GM18907 (cell line): Measurements from ENCODE around the gene MTAP.
A peak's percentile ranks its signal among the peaks of the same experiment; 100 is the strongest.

ENCODE experiments used
- ATAC-seq: cut with Tn5 transposase; IDR thresholded peaks from one replicate; pipeline ENCODE4 v1.9.1; 2021; ENCODE audit warnings: mild to moderate bottlenecking, moderate library complexity; ENCODE audit not compliant: unreplicated experiment

The MTAP gene

DNA sequence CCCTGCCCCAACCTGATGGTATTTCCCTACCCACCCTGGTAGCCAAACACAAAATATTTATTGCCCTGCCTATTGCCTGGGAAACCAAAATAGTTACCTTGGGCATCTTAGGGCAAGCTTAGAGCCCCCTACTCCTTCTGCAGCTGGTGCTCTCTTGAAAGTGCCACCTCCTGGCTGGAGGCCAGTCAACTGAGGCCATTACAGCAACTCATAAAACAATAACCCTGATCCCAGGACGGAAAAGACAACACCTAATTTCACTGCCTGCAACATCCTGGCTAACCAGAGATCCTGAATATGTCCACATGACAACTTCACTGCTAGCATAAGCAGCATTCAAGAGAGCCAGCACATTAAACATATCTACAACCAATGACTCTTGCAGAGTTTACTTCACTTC lies 38.7 kb downstream of the MTAP start:
- ATAC-seq = no peak

DNA sequence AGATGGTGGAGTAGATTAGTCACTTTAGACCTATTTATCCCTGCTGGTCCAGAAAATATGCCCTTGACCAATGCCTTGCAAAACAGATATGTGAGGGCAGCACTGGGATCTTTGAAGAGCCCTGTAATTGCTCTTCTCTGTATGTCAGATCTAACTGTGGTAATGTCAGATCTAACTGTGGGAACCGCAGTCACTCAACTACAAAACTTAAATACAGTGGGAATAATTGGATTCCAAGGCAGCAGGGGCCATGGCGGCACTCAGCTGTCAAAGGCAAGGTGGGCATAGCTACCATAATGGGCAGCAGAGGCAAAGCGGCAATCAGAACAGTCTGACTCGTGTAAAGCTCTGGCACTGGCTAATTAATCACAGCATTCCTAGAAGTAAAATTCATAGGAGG lies 46.2 kb downstream of the MTAP start:
- ATAC-seq = no peak

DNA sequence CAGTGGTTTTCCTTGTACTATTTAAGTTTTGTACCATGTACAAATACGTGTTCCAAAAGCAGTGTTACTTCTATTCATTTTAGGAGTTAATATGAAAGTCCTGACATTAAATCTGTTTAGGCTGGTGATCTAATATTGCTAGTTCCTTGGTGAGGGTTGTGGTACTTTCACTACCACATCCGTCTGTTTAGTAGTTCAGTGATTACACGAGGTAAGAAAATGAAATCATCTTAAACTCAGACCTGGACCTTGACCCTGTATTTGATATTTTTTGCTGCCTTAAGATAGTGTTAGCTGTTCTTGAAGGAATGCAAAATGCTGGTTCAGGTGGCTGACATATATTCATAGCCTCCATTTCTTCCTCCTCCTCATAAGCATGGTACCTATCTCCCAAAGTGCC lies 50.3 kb downstream of the MTAP start:
- ATAC-seq = peak; percentile 99

DNA sequence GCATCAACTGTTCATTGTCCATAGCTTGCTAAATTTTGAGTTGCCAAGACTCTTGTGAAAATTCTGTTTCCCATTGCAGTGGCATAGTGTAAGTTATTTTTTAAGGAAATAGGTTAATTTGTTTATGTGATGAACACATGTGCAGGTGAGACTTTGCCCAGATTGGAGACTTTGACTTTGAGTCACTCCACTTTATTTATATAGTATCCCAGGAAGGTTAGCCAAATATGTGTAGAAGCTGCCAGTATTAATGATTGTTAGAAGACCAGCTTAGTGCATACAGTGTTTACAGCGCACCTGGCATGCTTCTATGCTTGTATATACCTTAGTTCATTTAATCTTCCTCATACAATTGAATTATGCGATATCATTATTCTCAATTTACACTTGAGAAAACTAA lies 51.0 kb downstream of the MTAP start:
- no peak for ATAC-seq

DNA sequence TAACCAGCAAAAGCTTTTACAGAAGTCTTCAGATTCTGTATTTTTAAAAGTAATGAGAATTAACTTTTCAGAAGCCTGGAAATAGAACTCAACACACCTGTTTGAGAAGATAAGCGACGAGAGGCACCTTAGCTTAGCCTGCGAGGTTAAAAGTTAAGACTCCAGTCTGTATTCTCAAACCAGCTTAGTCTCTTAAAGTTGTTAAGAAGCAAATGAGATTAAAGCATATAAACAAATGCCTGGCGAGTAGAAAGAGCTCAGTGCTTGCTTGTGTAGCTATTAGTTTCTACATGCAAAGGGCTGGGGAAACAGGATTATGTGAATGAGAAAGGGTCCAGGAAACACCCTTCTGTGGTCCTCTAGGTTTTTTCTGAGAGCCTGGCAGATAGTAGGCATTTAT lies 51.7 kb downstream of the MTAP start:
- ATAC-seq = no peak

DNA sequence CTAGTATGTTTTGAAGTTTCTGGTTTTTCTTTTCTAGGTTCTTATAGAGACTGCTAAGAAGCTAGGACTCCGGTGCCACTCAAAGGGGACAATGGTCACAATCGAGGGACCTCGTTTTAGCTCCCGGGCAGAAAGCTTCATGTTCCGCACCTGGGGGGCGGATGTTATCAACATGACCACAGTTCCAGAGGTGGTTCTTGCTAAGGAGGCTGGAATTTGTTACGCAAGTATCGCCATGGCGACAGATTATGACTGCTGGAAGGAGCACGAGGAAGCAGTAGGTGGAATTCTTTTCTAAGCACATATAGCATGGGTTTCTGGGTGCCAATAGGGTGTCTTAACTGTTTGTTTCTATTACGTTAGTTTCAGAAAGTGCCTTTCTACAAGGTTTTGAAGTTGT lies 52.2 kb downstream of the MTAP start:
- ATAC-seq = no peak

DNA sequence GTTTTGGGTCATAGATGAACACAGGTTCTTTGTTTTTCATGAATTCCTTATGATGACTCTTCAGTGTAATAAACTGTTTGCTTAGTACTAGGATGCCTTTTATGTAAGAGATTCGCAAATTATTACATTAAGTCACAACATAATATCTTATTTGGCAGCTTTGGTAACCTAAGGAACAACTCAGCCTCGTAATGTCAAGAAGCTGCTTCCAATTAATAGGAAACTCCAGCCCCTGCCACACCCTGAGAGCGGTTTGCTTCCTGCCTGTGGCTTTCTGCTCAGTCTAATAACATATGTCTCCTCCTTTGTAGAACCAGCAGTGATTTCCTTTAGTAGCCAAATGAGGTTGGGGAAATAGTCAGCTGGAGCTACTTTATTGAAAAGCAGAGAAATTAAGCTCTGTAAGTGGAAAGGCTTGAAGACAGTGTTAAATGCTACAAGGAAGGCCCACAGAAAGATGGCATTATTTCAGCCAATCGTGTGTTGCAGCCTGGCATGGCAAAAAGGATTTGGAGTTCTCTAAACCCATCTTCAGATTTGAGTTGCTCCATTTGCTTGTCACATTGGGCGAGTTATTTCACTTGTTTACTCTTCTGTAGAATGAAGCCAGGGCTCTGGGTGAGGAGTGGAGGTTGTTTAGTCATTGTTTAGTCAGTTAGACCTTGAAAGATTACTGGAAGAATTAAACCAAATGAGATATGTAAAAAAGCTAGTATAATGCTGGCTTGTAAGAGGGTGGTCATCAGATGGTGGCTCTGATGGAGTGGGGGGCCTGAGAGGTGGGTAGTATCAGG lies 54.1 kb downstream of the MTAP start:
- ATAC-seq = no peak

DNA sequence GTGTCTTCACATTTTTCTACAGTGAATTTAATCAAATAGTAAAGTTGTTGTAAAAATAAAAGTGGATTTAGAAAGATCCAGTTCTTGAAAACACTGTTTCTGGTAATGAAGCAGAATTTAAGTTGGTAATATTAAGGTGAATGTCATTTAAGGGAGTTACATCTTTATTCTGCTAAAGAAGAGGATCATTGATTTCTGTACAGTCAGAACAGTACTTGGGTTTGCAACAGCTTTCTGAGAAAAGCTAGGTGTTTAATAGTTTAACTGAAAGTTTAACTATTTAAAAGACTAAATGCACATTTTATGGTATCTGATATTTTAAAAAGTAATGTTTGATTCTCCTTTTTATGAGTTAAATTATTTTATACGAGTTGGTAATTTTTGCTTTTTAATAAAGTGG lies 60.4 kb downstream of the MTAP start:
- no peak for ATAC-seq

DNA sequence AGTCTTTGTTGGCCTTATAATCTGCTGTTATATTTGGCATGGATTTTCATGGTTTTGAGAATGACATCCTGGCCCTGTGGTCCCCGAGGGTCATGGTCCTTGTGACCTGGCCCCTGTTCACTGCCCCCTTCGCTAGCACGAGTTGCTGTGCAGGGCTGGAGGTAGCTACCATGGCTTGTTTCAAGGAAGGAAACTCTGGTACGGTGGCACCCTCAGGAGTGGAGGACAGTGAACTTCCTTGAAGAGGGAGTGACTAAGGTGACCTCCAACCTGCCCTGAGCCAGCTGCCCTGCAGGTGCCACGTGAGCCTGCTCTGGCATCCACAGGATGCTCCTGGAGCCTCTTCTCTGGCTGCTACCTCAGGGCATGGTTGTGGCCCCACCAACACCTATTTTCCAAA lies 62.1 kb downstream of the MTAP start:
- no peak for ATAC-seq

DNA sequence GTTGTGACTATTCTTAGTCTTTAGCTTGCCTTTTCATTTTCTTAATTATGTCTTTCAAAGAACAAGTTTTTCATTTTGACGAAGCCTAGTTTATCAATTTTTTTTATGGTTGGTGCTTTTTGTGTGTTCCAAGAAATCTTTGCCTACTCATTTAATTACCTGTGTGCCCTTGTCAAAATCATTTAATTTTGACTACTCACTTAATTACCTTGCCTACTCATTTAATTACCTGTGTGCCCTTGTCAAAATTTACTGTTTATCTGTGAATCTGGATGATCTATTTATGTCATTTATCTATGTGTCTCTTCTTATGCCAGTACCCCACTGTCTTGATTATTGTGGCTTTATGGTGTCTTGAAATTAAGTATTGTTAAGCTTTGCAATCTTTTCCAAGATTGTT lies 63.9 kb downstream of the MTAP start:
- no peak for ATAC-seq

DNA sequence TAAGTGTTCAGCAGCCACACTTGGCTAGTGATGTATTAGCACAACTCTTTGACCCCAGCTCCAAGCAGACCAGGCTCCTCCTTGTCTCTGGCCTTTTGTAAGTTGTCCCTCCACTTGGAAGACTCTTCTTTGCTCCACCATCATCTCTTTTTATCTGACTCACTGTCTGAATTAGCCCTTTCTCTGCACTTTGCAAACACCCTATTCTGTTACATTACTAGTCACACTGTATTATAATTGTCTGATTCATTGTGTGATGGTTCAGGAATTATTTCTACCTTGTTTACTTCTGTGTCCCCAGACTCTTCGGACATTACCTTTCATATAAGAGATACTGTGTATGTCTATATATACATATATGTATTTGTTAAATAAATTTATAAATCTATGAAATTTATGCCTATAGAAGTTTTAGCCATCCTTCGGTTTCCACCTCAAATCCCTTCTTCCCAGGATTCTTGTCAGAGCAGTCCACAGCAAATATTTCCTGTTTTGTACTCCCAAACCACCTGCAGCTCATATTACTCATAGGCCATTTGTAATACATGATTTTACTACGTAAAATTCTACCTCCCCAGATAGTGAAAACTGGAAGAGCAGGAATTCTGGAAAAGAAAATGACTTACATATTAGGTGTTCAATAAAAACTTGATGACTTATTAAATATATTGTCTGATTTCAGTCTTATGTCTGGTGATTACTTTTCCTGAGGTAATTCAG lies 69.0 kb downstream of the MTAP start:
- no peak for ATAC-seq

DNA sequence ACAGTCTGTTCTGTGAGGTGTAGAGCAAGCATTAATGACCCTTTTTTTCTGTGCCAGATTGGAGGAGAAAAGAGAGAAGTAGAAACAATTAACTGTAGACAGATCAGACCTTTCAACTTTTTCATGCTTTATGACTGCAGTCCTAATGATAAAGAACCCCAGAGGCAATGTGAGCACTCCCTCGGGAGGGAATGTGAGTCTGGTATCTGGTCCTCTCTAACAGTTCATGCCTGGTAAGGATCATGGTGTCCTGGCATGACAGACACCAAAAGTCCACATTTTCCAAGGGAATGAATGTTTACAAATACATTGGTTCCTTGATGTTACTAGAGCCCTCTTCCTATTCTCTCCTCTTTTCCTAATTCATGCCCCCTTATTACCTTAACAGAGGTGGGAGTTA lies 70.3 kb downstream of the MTAP start:
- ATAC-seq = no peak

DNA sequence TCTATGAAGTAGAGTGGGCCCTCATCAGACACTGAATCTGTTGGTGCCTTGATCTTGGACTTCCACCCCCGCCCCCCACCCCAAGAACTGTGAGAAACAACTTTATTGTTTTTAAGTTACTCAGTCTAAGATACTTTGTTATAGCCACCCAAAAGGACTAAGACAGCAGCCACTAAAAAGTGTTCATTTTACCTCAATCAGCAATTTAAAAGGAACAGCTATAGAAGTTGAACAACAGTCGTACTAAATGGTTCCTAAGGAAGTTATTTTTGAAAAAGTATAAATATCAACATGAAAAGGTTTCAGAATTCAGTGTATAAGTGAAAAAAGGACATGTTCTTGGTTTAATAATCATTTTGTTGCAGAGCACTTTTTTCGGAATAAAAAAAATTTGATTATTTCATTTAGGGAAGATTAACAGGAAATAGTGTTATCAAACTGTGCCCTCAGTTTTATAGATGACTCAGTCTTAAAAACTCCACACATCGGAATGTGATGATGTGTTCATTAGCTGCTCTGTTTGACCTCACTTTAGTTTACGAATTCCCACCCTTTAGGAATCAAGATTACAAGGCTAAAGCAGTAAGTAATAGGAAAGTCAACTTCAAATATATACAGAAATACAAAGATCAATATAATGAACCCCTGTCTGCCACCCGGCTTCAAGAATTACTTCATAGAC lies 71.2 kb downstream of the MTAP start:
- no peak for ATAC-seq

DNA sequence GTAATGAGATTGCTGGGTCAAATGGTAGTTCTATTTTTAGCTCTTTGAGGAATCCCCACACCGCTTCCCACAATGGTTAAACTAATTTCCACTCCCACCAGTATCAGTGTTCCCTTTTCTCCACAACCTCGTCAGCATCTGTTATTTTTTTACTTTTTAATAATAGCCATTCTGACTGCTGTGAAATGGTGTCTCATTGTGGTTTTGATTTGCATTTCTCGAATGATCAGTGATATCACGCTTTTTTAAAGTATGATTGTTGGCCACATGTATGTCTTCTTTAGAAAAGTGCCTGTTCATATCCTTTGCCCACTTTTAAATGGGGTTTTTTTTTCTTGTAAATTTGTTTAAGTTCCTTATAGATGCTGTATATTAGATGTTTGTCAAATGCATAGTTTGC lies 73.5 kb downstream of the MTAP start:
- ATAC-seq = no peak

DNA sequence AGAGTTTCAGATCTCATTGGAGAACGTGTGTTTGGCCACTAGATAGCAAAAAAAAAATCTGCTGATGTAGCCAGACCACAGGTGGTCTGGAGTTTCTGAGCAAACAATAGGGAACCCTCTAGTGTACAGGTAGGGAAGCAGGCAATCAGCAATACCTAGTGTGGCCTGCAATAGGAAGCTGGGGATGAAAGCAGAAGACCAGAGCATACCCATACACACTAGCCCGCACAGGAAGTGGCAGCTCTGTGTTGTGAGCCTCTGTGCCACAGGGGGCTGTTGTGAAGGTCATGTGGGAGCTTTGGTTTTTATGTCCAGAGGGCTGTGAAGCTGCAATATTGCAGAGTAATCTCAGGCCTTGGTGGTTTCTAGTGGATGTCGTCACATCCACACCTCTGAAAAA lies 81.2 kb downstream of the MTAP start:
- no peak for ATAC-seq

DNA sequence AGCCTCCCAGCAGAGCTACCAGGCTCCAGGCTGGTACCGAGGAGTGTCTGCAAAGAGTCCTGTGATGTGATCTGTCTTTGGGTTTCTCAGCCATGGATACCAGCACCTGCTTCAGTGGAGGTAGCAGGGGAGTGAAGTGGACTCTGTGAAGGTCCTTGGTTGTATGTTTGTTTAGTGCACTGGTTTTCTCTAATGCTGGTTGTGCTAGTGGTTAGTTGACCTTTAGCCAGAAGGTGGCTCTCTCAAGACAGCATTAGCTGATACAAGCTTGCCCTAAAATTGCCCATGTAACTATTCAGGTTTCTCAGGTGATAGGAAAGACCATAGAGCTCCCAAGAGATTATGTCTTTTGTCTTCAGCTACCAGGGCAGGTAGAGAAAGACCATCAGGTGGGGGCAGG lies 87.2 kb downstream of the MTAP start:
- no peak for ATAC-seq

DNA sequence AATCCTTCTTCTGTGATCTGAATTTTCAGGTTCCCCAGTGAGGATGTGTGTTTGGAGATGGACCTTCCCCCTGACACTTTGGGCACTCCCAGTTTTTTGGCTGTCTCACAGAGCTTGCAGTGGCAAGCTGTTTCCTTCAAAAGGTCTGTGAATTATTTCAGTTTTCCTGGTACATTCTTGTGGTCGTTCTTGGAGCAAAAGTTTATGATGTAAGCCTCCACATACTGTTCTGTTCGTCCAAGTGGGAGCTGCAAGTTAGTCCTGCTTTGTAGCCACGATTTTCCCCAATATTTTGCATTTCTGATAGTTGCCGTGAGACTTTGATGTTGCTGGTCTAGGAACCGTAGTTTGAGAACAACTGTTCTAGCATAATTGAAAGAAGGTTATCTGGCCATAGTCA lies 88.3 kb downstream of the MTAP start:
- no peak for ATAC-seq

DNA sequence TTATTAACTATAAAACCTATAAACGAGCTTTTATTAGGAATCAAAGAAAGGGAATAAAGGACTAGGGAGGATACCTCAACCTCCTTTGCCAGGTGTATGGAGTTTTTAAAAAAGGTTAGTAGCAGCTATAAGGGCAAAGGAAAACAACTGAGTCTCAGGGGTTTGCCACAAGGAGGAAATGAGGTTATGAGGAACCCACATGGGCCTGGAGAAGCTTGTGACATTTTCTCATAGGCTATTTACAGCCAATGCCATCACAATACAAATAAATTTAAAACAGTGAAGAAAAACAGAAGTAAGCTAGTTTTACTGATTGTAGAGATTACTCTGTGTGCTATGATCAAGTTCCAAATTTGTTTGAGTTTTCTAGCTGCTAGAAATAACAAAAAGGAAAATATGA lies 99.1 kb downstream of the MTAP start:
- ATAC-seq = no peak

DNA sequence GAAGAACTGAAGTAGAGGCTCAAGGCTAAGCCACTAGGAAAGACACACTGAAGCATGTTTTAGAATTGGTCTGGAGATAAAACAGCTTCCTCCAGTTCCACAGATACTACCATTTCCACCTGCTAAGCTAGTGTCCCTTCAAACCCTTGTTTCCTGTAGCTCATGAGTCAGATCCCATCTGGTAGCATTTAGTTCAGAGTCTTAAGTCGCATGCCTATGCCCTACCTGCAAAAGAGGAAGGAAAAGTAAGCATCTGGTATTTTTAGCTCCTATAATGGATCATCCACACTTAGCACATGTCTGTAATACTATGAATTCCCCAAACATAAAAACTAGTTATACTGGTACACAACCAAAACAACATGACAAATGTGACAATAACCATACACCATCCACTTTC lies 99.7 kb downstream of the MTAP start:
- ATAC-seq = peak; percentile 70

DNA sequence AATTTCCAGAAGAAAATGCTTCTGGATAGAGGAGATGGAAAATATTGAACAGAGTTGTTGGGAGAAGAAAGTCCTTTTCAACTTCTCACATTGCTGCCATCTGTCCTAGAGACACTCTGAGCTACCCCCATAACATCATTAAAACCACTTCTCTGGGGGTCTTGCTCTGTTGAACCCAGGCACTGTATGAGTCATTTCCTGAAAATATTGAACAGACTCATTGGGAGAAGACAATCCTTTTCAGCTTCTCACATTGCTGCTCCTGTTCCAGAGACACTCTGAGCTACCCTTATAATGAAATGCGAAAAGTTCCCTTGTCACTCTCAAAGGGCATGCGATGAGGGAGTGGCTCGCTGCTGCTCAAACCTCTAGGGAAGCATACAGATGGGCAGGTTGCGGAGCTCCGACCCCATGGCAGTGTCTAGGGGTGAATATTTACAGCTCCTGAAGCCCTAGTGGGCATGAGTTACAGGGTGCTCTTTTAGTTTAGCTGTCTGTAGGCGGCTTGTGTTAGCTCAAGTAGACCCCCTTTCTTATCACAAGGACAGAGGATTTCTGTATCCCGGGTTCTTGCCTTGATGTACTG lies 101.0 kb downstream of the MTAP start:
- no peak for ATAC-seq

DNA sequence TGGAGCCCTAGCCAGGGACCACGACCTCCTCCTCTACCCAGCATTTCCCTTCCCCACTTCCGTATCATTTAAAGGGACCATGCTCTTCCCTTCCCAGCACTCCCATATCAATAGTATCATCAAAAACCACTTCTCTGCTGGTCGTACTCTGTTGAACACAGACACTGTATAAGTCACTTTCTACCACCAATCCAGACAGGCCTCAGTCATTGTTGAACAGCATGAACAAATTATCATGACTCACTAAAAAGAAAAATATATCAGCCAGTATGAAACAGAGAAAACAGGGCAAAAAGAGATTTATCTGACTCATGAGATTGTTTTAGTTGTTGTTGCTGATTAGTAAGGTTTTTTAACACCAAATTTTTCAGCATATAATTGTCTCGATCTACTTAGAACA lies 101.9 kb downstream of the MTAP start:
- no peak for ATAC-seq

DNA sequence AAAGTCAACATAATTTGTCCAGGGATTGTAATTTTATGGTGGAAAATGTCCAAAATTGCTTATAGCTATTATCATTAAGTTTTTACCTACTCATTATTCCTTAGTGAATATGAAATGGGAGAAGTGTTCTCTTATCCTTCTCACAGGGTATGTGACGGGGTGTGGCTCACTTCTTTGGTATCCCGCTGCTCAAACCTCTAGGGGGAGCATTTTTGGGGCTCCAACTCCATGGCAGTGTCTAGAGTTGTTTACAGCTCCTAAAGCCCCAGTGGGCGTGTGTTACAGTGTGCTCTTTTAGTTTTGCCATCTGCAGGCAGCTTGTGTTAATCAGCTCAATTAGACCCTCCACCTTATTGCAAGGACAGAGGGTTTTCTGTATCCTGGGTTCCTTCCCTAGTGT lies 102.3 kb downstream of the MTAP start:
- ATAC-seq = no peak
